Measurements from ENCODE around the gene SLC35E1.

DNA sequence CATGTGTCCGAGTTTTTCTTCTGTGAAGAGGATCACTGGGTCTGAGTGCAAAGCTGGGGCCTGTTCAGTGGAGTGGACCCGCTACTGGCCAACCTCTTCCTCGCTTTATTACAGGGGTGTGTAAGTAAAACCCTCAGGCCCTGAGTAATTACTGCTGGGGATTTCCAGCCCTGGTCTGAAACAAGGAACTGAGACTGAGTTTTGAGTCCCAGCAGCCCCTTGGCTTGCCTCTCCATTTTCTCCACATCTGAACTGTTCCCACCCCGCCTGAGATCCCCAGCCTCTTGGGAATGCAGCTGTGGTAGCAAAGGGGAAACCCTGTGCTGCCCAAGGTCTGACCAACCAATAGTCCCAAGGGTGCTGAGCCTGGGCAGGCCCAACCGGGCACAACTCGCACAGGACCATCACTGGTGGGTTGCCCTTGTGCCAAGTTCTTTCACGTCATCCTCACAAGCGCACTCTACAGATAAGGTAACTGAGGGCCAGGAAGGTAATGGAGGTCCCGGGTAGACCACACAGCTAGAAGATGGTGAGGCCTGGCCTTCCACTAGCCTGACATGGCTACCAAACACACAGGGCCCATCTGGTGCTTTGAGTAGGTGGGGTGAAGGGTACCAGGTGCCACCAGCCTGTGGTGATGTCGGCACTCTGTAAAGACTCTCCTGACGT, 13.7 kb upstream of the SLC35E1 start:
- TF ChIP-seq, protein P1, sequence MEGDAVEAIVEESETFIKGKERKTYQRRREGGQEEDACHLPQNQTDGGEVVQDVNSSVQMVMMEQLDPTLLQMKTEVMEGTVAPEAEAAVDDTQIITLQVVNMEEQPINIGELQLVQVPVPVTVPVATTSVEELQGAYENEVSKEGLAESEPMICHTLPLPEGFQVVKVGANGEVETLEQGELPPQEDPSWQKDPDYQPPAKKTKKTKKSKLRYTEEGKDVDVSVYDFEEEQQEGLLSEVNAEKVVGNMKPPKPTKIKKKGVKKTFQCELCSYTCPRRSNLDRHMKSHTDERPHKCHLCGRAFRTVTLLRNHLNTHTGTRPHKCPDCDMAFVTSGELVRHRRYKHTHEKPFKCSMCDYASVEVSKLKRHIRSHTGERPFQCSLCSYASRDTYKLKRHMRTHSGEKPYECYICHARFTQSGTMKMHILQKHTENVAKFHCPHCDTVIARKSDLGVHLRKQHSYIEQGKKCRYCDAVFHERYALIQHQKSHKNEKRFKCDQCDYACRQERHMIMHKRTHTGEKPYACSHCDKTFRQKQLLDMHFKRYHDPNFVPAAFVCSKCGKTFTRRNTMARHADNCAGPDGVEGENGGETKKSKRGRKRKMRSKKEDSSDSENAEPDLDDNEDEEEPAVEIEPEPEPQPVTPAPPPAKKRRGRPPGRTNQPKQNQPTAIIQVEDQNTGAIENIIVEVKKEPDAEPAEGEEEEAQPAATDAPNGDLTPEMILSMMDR (conservative IDR thresholded peaks at IDR 0.05; ENCODE audit: low read depth, low read length): no peak
- TF ChIP-seq EZH2 (IDR thresholded peaks at IDR 0.05; ENCODE audit: low read length, unreplicated experiment) (no peak), EZH2phosphoT487 (IDR thresholded peaks at IDR 0.05; ENCODE audit: borderline replicate concordance, low read length) (no peak)

Measured in PC-3 (cell line).